Activated T-helper 1 cell treated with anti-CD3 and anti-CD28 coated beads, Interleukin-12 subunit alpha, Interleukin-12 subunit beta, Interleukin-2, Interleukin-4 antibody, amounts not matched to agents 30 ng/mL and 10 ng/mL and 1 ng/mL, durations not matched to agents 14 hours and 24 hours and 36 hours (primary cell): ENCODE measurements around the gene LOXHD1. TPM values are rescaled to one million over a fixed set of nuclear protein-coding genes. Genes with fewer than 3 reads are reported as not detected.

ENCODE experiments used
- DNase-seq: peaks from one replicate; pipeline ENCODE4 v3.0.0; 2021; ENCODE audit warnings: low spot score
- H3K27ac Mint-ChIP-seq: one replicate; pipeline ENCODE4 v1.8.0; 2021; ENCODE audit warnings: mild to moderate bottlenecking, mixed read lengths
- H3K27me3 Mint-ChIP-seq: one replicate; pipeline ENCODE4 v1.8.0; 2022; ENCODE audit warnings: mild to moderate bottlenecking, moderate library complexity, mixed read lengths; ENCODE audit not compliant: insufficient read depth
- H3K36me3 Mint-ChIP-seq: one replicate; pipeline ENCODE4 v1.8.0; 2021; ENCODE audit warnings: low read depth, mixed read lengths
- H3K4me1 Mint-ChIP-seq: one replicate; pipeline ENCODE4 v1.8.0; 2021; ENCODE audit warnings: low read depth, mixed read lengths
- H3K4me3 Mint-ChIP-seq: one replicate; pipeline ENCODE4 v1.8.0; 2021; ENCODE audit warnings: mild to moderate bottlenecking, moderate library complexity, mixed read lengths
- H3K9me3 Mint-ChIP-seq: one replicate; pipeline ENCODE4 v1.8.0; 2021; ENCODE audit warnings: mixed read lengths
- intact Hi-C: fragments of 100-400 bp; cut with micrococcal nuclease; formaldehyde crosslinking; loops from one replicate; pipeline ENCODE4 v1.15.1; 2024
- total RNA-seq: library from RNA; stranded (reverse); gene quantifications from 2 replicates; pipeline ENCODE4 v1.2.3, GENCODE V29; 2022

Gene LOXHD1
- total RNA-seq, 1 donor from 2014 or later: not detected

GRCh38 chr18:46609048-46609447 is 48.0 kb downstream of the LOXHD1 start:
- Mint-ChIP-seq H3K36me3 (no peaks in the 10 kb centered on the region), H3K27me3 (peaks cover 20% of the 10 kb centered on the region), H3K4me1 (no peaks in the 10 kb centered on the region), H3K9me3 (no peaks in the 10 kb centered on the region), H3K27ac (no peak overlapping the region), H3K4me3 (no peak overlapping the region)
- no peak for DNase-seq
- intact Hi-C loops: no loop called here

GRCh38 chr18:46607926-46608325 is 49.1 kb downstream of the LOXHD1 start:
- intact Hi-C loops: no loop called here
- Mint-ChIP-seq H3K36me3 (no peaks in the 10 kb centered on the region), H3K27me3 (peaks cover 20% of the 10 kb centered on the region), H3K27ac (no peak overlapping the region), H3K9me3 (no peaks in the 10 kb centered on the region), H3K4me3 (no peak overlapping the region), H3K4me1 (no peaks in the 10 kb centered on the region)
- DNase-seq: no peak

GRCh38 chr18:46601141-46601805 is 55.7 kb downstream of the LOXHD1 start:
- Mint-ChIP-seq H3K27me3 (peaks cover 5% of the 10 kb centered on the region), H3K4me1 (no peaks in the 10 kb centered on the region), H3K4me3 (no peak overlapping the region), H3K9me3 (no peaks in the 10 kb centered on the region), H3K27ac (no peak overlapping the region), H3K36me3 (no peaks in the 10 kb centered on the region)
- intact Hi-C loops: no loop called here
- no peak for DNase-seq

GRCh38 chr18:46596119-46596518 is 60.9 kb downstream of the LOXHD1 start:
- Mint-ChIP-seq H3K36me3 (no peaks in the 10 kb centered on the region), H3K27ac (no peak overlapping the region), H3K27me3 (peaks cover 2% of the 10 kb centered on the region), H3K4me1 (no peaks in the 10 kb centered on the region), H3K4me3 (no peak overlapping the region), H3K9me3 (no peaks in the 10 kb centered on the region)
- intact Hi-C loops: no loop called here
- no peak for DNase-seq

DNA sequence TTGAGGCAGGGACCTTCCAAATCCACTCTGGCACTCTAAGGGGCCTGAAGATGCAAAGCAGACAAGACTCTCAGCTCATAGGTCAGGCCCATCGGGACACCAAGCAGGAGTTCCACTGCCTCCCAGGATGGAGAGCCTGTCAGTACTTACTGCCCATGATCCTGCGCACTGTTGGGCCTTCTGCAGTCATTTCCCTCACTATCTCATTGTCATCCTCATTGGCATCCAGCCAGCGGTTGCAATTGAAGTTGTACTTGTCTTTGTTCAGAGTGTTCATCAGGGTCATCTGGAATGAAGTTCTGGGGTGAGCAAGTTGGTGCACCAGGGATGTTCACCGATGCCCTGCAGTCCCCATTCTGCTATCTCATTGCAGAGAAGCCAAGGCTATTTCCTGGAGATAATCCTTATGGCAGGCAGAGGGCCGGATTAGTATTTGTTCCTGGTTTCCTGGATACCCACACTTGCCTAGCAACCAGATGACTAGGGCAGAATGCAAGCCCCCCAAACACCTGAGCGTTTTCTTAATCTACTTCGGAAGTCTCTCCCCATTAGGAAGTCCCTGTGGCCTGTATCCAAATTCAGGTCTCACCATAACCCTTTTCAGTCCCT is 65.1 kb downstream of the LOXHD1 start:
- no peak for DNase-seq
- Mint-ChIP-seq H3K4me3 (no peak overlapping the region), H3K9me3 (no peaks in the 10 kb centered on the region), H3K27me3 (peaks cover 4% of the 10 kb centered on the region), H3K36me3 (no peaks in the 10 kb centered on the region), H3K27ac (no peak overlapping the region), H3K4me1 (no peaks in the 10 kb centered on the region)
- intact Hi-C loops: no loop called here

- no peaks in the 10 kb centered on the region for H3K9me3 Mint-ChIP-seq
- no peak overlapping the region for H3K4me3 Mint-ChIP-seq
- H3K36me3 Mint-ChIP-seq: no peaks in the 10 kb centered on the region
- intact Hi-C loops: no loop called here
- no peak for DNase-seq
- H3K27ac Mint-ChIP-seq: no peak overlapping the region
- peaks cover 4% of the 10 kb centered on the region for H3K27me3 Mint-ChIP-seq
- no peaks in the 10 kb centered on the region for H3K4me1 Mint-ChIP-seq
Measured at GRCh38 chr18:46590103-46590502, 66.9 kb downstream of the LOXHD1 start.

DNA sequence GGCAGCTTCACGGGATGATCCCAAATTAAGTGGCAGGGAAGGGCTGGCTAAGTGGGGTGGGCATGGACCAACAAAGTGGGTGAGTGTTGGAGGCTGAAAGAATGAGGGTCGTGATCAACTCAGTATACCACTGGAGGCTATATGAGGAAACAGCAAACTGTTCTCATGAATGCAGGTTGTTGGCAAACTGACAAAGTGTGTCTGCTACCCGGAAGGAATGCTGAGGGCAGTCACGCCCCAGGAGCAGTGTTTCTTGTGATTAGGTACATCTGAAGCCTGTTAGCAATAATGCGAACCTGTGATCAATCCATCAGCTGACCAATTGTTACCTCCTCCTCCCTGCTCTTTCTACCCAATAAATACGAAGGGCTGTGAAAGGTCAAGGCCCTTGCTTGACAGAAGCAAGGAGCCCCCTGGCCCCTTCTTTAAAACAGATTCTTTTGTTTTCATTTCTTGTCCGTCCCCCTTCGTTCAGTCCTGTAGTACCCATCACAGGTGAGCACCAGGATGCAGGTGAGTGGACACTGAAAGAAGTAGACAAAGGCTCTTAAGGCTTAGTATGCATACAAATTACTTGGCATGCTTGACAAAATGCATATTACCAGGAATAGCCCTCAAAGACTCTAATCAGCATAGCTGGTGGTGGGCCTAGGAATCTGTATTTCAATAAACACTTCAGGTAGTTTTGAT is 67.9 kb downstream of the LOXHD1 start:
- intact Hi-C loops: no loop called here
- Mint-ChIP-seq H3K36me3 (no peaks in the 10 kb centered on the region), H3K4me1 (no peaks in the 10 kb centered on the region), H3K27ac (no peak overlapping the region), H3K9me3 (no peaks in the 10 kb centered on the region), H3K27me3 (peaks cover 7% of the 10 kb centered on the region), H3K4me3 (no peak overlapping the region)
- DNase-seq: no peak

DNA sequence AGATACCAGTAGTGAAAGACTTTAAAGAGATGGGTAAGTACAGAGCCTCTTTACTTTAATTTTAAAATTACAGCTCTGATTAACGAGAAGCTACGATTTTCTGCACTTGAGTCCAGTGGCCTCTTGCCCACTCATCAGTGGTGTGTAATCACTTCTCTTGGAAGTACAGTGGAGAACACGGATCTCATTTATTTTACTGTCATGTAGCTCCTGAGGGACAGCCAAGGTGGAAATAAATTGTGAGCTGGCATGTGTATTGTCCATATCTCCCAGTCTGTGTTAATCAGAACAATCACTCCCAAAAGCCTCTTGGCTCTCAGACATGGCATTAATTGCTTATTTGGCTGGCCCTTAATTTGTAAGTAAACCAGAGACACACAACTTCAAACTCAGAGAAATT is 69.4 kb downstream of the LOXHD1 start:
- intact Hi-C loops: no loop called here
- H3K36me3 Mint-ChIP-seq: no peaks in the 10 kb centered on the region
- no peak for DNase-seq
- no peak overlapping the region for H3K27ac Mint-ChIP-seq
- H3K4me3 Mint-ChIP-seq: no peak overlapping the region
- H3K4me1 Mint-ChIP-seq: no peaks in the 10 kb centered on the region
- peaks cover 12% of the 10 kb centered on the region for H3K27me3 Mint-ChIP-seq
- no peaks in the 10 kb centered on the region for H3K9me3 Mint-ChIP-seq

GRCh38 chr18:46583711-46584110 is 73.3 kb downstream of the LOXHD1 start:
- intact Hi-C loops: no loop called here
- Mint-ChIP-seq H3K36me3 (no peaks in the 10 kb centered on the region), H3K9me3 (peaks cover 20% of the 10 kb centered on the region), H3K4me1 (no peaks in the 10 kb centered on the region), H3K4me3 (no peak overlapping the region), H3K27me3 (peaks cover 13% of the 10 kb centered on the region), H3K27ac (no peak overlapping the region)
- DNase-seq: no peak

- no peaks in the 10 kb centered on the region for H3K4me1 Mint-ChIP-seq
- no peak overlapping the region for H3K27ac Mint-ChIP-seq
- peaks cover 20% of the 10 kb centered on the region for H3K9me3 Mint-ChIP-seq
- no peaks in the 10 kb centered on the region for H3K36me3 Mint-ChIP-seq
- H3K4me3 Mint-ChIP-seq: no peak overlapping the region
- no peak for DNase-seq
- intact Hi-C loops: no loop called here
- H3K27me3 Mint-ChIP-seq: peaks cover 14% of the 10 kb centered on the region
Measured at GRCh38 chr18:46581648-46582047, 75.4 kb downstream of the LOXHD1 start.

DNA sequence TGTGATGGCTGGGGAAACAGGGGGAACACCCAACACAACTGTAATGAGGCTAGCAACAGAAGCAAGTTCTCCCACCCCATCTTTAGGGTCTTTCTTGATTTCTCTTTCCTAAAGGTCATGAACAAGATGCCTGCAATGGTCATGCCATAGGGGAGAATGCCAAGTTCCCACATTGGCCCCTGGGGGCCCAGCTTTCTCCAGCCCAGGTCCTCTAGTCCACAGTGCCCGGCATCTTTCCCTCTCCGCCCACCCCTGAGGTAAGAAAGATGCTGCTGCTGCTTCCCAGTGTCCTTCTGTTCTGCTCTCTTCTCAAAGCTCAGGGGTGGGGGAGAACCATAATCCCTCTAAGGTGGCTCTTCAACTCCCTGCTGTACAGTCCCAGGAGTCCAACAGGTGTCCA is 78.0 kb downstream of the LOXHD1 start:
- Mint-ChIP-seq H3K4me3 (no peak overlapping the region), H3K27ac (no peak overlapping the region), H3K4me1 (no peaks in the 10 kb centered on the region), H3K27me3 (peaks cover 10% of the 10 kb centered on the region), H3K9me3 (peaks cover 20% of the 10 kb centered on the region), H3K36me3 (no peaks in the 10 kb centered on the region)
- DNase-seq: no peak
- intact Hi-C loops: no loop called here

DNA sequence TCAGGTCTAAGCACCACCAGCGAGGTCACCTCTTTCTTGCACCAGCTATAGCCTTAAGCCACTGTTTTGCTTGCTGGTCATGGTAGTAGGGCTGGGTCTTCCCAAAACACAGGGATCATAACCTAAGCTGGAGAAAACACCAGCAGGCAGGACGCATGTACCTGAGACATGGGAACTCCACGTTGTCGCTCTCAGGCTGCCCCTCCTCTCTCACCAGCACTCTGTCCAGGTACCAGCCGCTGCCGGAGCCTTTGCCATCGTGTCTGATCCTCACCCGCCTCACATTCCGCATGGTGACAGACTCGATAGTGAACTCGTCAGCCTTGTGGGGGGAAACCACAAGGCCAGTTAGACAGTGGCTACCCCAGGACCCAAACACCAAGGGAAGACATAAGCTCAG is 79.5 kb downstream of the LOXHD1 start:
- no peak for DNase-seq
- intact Hi-C loops: no loop called here
- no peaks in the 10 kb centered on the region for H3K4me1 Mint-ChIP-seq
- H3K4me3 Mint-ChIP-seq: no peak overlapping the region
- no peaks in the 10 kb centered on the region for H3K36me3 Mint-ChIP-seq
- H3K27ac Mint-ChIP-seq: no peak overlapping the region
- H3K27me3 Mint-ChIP-seq: peaks cover 6% of the 10 kb centered on the region
- H3K9me3 Mint-ChIP-seq: peaks cover 20% of the 10 kb centered on the region

- intact Hi-C loops: no loop called here
- no peaks in the 10 kb centered on the region for H3K36me3 Mint-ChIP-seq
- no peak overlapping the region for H3K4me3 Mint-ChIP-seq
- peaks cover 2% of the 10 kb centered on the region for H3K27me3 Mint-ChIP-seq
- no peak overlapping the region for H3K27ac Mint-ChIP-seq
- no peak for DNase-seq
- H3K4me1 Mint-ChIP-seq: no peaks in the 10 kb centered on the region
- H3K9me3 Mint-ChIP-seq: peaks cover 7% of the 10 kb centered on the region
Measured at GRCh38 chr18:46575851-46576250, 81.2 kb downstream of the LOXHD1 start.
